ENCODE results near the gene C4B.
A peak's percentile ranks its signal among the peaks of the same experiment; 100 is the strongest.
"Not testable (repeated sequence)": the region's sequence is repeated elsewhere in the genome, so short reads cannot be mapped to it uniquely, and the experiment has no call there.

The C4B gene

DNA sequence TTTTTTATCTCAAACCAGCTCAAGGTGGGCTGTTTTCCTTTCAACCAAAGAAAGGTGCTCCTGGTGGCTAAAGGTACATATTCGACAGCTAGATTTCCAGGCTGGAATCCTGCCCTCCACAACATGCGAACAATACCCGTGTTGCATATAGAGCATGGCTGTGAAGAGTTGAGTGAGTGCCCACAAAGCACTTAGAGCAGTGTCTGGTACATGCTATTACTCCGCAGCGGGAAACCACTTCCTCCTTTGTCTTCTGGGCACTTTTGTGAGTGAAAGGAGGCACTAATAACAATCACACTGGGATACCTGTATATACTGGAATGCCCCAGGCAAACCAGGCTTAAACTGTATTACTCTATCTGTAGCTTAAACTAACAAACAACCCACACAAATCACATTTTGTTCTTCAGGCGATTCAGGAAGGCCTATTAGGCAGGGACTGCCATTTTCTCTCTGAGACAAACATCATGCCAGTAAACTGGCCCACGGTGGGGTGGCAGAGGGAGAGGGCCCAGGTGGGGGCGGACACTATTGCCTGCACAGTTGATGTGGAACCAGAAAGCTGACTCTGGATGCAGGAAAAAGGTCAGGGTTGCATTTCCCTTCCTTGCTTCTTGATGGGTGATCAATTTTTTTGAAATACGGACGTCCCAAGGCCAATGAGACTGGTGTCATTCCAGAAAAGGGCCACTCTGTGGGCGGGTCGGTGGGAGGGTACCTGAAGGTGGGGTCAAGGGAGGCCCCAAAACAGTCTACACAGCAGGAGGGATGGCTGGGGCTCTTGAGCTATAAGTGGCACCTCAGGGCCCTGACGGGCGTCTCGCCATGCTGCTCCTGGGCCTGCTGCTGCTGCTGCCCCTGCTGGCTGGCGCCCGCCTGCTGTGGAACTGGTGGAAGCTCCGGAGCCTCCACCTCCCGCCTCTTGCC lies 23.3 kb downstream of the C4B start, which contains the start of gene CYP21A2:
TSS of gene CYP21A2 (plus strand) at position 818 of the 927 bp plus-strand sequence. CDS start at position 826, 8 bp downstream.
- not testable (repeated sequence) for DNase-seq

DNA sequence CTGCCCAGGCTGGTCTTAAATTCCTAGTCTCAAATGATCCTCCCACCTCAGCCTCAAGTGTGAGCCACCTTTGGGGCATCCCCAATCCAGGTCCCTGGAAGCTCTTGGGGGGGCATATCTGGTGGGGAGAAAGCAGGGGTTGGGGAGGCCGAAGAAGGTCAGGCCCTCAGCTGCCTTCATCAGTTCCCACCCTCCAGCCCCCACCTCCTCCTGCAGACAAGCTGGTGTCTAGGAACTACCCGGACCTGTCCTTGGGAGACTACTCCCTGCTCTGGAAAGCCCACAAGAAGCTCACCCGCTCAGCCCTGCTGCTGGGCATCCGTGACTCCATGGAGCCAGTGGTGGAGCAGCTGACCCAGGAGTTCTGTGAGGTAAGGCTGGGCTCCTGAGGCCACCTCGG lies 24.3 kb downstream of the C4B start:
- not testable (repeated sequence) for DNase-seq

DNA sequence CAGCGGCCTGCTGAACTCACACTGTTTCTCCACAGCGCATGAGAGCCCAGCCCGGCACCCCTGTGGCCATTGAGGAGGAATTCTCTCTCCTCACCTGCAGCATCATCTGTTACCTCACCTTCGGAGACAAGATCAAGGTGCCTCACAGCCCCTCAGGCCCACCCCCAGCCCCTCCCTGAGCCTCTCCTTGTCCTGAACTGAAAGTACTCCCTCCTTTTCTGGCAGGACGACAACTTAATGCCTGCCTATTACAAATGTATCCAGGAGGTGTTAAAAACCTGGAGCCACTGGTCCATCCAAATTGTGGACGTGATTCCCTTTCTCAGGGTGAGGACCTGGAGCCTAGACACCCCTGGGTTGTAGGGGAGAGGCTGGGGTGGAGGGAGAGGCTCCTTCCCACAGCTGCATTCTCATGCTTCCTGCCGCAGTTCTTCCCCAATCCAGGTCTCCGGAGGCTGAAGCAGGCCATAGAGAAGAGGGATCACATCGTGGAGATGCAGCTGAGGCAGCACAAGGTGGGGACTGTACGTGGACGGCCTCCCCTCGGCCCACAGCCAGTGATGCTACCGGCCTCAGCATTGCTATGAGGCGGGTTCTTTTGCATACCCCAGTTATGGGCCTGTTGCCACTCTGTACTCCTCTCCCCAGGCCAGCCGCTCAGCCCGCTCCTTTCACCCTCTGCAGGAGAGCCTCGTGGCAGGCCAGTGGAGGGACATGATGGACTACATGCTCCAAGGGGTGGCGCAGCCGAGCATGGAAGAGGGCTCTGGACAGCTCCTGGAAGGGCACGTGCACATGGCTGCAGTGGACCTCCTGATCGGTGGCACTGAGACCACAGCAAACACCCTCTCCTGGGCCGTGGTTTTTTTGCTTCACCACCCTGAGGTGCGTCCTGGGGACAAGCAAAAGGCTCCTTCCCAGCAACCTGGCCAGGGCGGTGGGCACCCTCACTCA lies 25.0 kb downstream of the C4B start:
- not testable (repeated sequence) for DNase-seq

GRCh38 chr6:32040299-32041049 lies 25.9 kb downstream of the C4B start:
- not testable (repeated sequence) for DNase-seq

- not testable (repeated sequence) for DNase-seq
Measured at GRCh38 chr6:32041050-32041321, 26.4 kb downstream of the C4B start.

DNA sequence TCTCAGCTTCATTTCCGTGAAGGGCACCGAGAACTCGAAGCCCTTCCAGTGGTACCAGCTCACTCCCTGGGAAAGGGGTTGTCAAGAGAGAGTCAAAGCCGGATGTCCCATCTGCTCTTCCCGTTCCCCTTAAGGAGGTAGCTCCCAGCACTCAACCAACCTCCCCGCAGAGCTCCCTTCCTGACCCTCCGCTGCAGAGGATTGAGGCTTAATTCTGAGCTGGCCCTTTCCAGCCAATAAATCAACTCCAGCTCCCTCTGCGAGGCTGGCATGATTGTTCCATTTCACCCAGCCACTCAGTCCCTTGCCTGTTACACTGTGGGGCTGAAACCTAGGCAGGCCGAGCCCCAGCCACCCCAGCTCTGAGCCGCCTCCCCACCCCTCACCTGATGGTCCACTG lies 26.8 kb downstream of the C4B start:
- DNase-seq, result not testable (repeated sequence)

DNA sequence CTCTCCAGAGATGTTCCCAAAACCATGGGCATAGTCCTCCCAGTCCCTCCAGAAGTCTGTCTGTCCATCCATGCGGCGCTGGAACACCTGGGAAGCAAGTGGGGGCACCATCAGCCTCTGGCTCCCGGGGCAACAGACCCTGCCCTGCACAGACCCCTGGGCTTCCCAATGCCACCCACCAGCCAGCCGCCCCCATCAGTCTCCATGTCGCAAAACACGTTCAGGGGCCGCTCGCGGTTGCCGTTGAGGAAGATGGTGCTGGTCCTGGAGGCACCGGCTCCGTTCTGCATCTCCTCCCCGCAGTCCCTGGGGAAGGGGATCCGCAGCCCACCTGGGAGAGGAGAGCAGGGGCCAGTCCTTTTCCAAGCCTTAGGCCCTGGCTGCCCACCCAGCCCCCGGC lies 27.7 kb downstream of the C4B start:
- DNase-seq, result not testable (repeated sequence)

- DNase-seq, result not testable (repeated sequence)
Measured at GRCh38 chr6:32043589-32044380, 29.2 kb downstream of the C4B start.

DNA sequence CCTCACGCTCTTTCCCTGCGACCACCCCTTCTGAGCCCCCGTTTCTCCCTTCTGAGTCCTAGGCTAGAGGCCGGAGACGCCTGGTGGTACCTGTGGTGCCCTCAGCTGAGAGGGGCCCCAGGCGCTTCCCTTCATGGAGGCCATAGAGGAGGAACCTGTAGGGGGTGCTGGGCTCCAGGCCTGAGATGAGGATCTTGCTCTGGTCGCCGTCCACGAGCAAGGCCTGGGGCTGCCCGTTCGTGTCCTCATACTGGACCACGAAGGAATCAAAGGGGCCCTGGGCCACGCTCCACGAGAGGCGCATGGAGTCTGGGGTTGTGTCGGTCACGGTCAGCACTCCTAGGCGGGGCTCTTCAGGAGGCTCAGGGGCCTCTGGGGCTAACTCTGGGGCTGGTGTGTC lies 30.3 kb downstream of the C4B start:
- DNase-seq, result not testable (repeated sequence)

- DNase-seq, result no peak
Measured at GRCh38 chr6:32045811-32046449, 31.3 kb downstream of the C4B start.

DNA sequence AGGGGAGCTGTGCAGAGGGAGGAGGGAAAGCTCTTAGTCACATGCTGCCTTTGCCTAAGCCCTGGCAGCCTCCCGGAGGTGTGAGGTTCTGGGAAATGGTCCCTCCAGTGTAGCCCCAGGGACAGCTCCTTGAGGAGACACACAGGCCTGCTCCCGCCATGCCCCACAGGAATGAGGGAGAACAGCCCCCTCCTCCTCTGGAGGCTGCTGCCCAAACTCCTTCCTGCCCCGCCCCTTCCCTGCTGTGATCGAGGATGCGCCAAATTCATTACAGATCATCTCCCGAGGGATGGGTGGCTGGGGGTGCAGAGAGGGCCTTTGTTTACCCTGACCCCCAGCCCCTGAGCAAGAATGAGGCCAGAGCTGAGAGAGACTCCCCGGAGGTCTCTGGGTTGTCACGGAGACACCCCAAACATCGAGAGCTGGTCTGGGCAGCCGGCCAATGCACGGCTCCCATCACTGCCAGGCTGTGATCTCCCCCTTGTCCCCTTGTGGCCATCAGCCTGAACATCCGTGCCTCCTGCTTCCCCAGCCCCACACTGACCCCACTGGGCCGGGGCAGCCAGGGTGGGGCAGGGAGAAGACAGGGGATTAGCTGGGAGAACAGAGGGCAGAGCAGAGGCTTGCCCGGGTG lies 32.0 kb downstream of the C4B start:
- DNase-seq, result peak; percentile 15

DNA sequence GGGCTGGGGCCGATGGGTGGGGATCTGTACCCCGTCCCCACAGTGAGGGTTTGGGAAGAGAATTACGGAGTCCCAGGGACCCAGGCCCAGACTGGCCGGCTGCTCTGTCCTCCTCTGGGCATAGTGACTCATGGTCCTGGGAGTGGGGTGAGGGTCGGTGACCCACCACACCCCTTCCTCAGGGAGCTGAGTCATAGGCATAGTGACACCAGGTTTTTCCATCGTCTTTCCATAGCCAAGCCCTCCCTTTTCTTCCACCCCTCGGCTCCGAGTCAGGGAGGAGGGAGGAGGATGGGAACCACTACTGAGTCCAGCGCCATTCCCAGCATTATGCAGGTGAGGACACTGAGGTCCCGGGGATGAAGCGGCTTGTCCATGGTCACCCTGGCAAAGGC lies 32.5 kb downstream of the C4B start:
- peak; percentile 7 for DNase-seq

DNA sequence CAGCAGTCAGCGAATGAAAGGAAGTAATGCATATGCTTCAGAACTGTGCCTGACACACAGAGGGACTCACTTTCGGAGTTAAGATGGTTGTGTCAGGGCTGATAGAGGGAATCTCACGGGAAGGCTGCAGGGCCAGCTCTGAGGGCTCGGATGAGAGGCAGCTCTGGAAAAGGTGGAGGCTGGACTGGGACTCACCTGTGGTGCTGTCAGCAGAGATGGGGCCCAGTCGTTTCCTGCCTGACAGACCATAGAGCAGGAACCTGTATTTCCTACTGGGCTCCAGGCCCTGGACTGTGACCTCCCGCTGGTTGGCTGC lies 32.9 kb downstream of the C4B start:
- no peak for DNase-seq

DNA sequence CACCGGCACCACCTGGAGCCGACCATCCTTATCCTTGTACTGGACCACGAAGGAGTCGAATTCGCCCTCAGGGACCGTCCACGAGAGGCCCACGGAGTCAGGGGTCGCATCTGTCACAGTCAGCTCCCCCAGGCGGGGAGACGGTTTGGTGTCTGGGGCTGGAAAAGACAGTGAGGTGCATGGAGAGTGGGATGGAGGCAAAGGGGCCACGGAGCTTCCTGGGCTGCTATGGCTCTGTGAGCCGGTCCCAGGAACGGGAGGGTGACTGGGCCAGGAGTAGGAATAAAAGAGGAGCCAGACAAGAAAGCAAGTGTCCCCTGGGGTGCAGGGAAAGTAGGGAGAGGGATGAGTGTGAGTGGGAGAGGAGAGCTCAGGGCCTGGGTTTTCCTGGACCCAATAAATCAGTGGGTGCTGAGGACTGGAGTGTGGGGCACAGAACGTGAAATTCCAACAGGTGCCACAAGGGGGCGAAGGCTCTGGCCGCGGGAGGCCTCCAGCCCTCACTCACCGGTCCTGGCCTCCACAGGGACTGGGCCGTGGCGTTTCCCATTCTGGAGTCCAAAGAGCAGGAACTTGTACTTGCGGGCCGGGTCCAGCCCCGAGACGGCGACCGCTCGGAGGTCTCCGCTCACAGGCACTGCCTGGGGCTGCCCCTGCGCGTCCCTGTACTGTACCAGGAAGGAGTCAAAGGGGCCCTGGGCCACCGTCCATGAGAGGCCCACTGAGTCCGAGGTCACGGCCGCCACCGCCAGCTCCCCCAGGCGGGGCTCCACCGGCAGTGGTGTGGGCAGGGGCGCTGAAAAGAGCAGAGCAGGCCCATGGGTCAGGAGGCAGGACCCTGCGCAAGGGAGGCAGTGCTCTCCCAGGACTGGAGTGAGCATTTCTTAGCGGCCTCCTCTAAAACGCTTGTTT lies 33.5 kb downstream of the C4B start:
- peak; percentile 46 for DNase-seq

DNA sequence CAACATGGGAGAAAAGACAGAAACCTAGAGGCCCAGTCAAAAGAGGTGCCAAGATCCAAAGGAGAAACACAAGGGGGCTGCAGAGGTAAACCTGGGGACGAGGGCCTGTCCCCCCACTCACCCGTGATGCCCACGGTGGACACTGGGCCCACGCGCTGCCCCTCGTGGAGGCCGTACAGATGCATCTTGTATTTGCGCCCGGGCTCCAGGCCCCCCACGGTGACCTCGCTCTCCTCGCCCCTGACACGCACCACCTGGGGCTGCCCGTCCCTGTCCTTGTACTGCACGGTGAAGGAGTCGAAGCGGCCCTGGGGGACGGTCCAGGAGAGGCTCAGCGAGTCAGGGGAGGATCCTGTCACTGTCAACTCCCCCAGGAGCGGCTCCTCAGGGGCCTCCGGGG lies 34.6 kb downstream of the C4B start:
- DNase-seq, result not testable (repeated sequence)

- DNase-seq, result not testable (repeated sequence)
Measured at GRCh38 chr6:32049736-32050135, 35.1 kb downstream of the C4B start.

GRCh38 chr6:32050562-32050961 lies 36.0 kb downstream of the C4B start:
- DNase-seq, result no peak

DNA sequence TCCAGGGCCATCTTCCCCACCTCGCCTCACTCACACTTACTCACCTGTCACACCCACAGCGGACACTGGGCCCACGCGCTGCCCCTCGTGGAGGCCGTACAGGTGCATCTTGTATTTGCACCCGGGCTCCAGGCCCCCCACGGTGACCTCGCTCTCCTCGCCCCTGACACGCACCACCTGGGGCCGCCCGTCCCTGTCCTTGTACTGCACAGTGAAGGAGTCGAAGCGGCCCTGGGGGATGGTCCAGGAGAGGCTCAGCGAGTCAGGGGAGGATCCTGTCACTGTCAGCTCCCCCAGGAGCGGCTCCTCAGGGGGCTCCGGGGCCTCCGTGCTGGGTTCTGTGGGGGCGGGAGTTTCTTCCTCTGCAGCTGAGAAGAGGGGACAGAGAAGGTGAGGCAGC lies 38.0 kb downstream of the C4B start:
- DNase-seq, result not testable (repeated sequence)

DNA sequence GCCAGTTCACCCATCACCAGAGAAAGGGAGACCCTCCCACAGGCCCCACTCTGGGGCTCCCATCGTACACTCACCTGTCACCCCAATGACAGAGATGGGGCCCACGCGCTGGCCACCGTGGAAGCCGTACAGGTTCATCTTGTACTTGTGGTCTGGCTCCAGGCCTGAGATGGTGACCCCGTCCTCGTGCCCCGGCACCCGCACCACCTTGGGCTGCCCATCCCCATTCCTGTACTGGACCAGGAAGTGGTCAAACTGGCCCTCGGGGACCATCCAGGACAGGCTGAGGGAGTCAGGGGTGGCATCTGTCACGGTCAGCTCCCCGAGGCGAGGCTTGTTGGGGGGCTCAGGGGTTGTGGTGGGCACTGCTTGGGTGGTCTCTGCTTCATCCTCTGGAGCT lies 38.7 kb downstream of the C4B start:
- DNase-seq, result not testable (repeated sequence)

DNA sequence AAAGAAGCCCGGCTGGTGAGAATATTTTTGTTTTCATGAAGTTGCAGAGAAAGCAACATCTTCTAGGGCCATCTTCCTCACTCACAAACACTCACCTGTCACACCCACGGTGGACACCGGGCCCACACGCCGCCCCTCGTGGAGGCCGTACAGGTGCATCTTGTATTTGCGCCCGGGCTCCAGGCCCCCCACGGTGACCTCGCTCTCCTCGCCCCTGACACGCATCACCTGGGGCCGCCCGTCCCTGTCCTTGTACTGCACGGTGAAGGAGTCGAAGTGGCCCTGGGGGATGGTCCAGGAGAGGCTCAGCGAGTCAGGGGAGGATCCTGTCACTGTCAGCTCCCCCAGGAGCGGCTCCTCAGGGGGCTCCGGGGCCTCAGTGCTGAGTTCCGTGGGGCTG lies 41.2 kb downstream of the C4B start:
- DNase-seq, result not testable (repeated sequence)

All from fibroblast of skin of abdomen (primary cell).